Calu3 (cell line): ENCODE measurements around the gene RAB34. TPM values are rescaled to one million over a fixed set of nuclear protein-coding genes. Genes with fewer than 3 reads are reported as not detected.

Experiments
- BruUV-seq: library from RNA; stranded (reverse); fragments of 400-500 nt; replicated peaks from 2 replicates; lab custom pipeline; 2021; lab: Mats Ljungman, UMichigan
- CTCF ChIA-PET: fragments of 300-600 bp; sonication (Branson Sonifier 250); formaldehyde crosslinking; loops from one replicate; lab custom pipeline; 2022; ENCODE audit warnings: antibody characterized with exemption; lab: Charles Lee
- DNase-seq: peaks from one replicate; pipeline ENCODE4 v3.0.0; 2022
- H3K27ac Mint-ChIP-seq: one replicate; pipeline ENCODE4 v1.8.0; 2022; ENCODE audit warnings: mixed read lengths; ENCODE audit not compliant: unreplicated experiment
- H3K27me3 Mint-ChIP-seq: one replicate; pipeline ENCODE4 v1.8.0; 2022; ENCODE audit warnings: mixed read lengths; ENCODE audit not compliant: unreplicated experiment
- H3K36me3 Mint-ChIP-seq: one replicate; pipeline ENCODE4 v1.8.0; 2022; ENCODE audit warnings: mild to moderate bottlenecking, moderate library complexity, mixed read lengths; ENCODE audit not compliant: insufficient read depth, unreplicated experiment
- H3K4me1 Mint-ChIP-seq: one replicate; pipeline ENCODE4 v1.8.0; 2022; ENCODE audit warnings: mild to moderate bottlenecking, low read depth, mixed read lengths; ENCODE audit not compliant: unreplicated experiment
- H3K4me3 Mint-ChIP-seq: one replicate; pipeline ENCODE4 v1.8.0; 2022; ENCODE audit warnings: mild to moderate bottlenecking, low read depth, moderate library complexity, mixed read lengths; ENCODE audit not compliant: unreplicated experiment
- H3K9me3 Mint-ChIP-seq: one replicate; pipeline ENCODE4 v1.8.0; 2022; ENCODE audit warnings: low read depth, mixed read lengths; ENCODE audit not compliant: unreplicated experiment
- CTCF ChIP-seq: fragments of 200-600 bp; IDR thresholded peaks from one replicate; pipeline ENCODE4 v1.8.0; 2022; ENCODE audit warnings: antibody characterized with exemption; ENCODE audit not compliant: unreplicated experiment
- intact Hi-C: fragments of 100-400 bp; cut with micrococcal nuclease; formaldehyde crosslinking; loops from one replicate; pipeline ENCODE4 v1.10.0; 2022; ENCODE audit not compliant: unreplicated experiment
- total RNA-seq: library from RNA; stranded (reverse); gene quantifications from 2 replicates; pipeline ENCODE4 v1.2.3, GENCODE V29; 2022

The RAB34 gene
- total RNA-seq, 1 experiment from 2014 or later = 34.5 TPM

DNA sequence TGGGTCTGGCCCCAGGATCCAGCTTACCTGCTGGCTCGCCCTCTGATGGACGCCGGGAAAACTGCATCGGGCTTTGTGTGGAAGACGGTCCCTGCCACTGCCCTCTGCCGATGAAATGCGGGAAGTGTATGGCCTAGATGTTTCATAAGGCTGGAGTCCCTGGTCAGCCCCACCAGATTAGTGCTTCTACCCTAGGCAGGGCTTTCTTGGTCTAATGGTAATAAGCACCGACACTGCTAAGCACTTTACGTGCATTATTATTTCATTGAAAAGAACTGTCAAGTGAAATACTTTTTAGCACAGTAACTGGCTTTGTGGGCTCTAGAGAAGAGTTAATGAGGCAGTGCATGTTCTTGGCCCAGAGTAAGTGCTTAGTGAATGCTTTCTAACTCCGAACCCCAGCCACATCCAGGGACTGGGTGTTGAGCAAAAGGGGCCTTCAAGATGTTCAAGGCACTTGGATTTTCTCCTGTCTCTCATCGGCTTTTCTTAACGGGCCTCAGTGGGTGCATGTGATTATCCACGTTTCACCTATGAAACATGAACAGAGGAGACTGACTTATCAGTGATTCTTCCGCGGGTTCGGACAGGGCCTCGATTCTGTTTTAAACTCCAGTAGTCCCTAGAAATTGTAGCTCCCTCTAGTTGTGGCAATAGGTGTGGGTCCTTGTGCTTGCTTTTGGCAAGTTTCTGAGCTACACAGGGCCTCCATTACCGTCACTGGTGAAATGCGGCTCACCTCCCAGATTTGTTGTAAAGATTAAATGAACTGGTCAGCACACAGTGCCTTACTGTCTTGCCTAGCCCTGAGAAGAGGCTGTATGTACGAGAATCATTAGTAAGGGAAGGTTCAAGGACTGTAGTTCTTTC lies 32.7 kb upstream of the RAB34 start:
- CTCF ChIA-PET = interaction anchor here (0.7 to 9.1 kb wide), 7 partner anchors 13 to 148 kb away, joined by 3 to 228 read pairs (median 4); partner anchors contain the start of genes NEK8, RPL23A and TLCD1
- peak; percentile 97 for TF ChIP-seq CTCF
- peaks cover 32% of the 10 kb centered on the region for H3K4me1 Mint-ChIP-seq
- H3K9me3 Mint-ChIP-seq = no peaks in the 10 kb centered on the region
- peaks cover 93% of the 10 kb centered on the region for H3K36me3 Mint-ChIP-seq
- TSS peak; percentile 19 for BruUV-seq
- intact Hi-C loops = loop anchor here (1.0 kb wide), 1 partner anchor 23 kb away; no protein-coding TSS in a partner anchor
- H3K27ac Mint-ChIP-seq = peak overlapping the region; percentile 37
- H3K27me3 Mint-ChIP-seq = no peaks in the 10 kb centered on the region
- DNase-seq = peak; percentile 94
- H3K4me3 Mint-ChIP-seq = no peak overlapping the region

- H3K27ac Mint-ChIP-seq = peak overlapping the region; percentile 56
- H3K4me3 Mint-ChIP-seq = peak overlapping the region; percentile 81
Observed at GRCh38 chr17:28749516-28750177, 32.0 kb upstream of the RAB34 start.

GRCh38 chr17:28748852-28749515 lies 31.3 kb upstream of the RAB34 start:
- Mint-ChIP-seq H3K36me3 (peaks cover 95% of the 10 kb centered on the region), H3K27ac (peak overlapping the region; percentile 56), H3K4me1 (peaks cover 31% of the 10 kb centered on the region), H3K4me3 (peak overlapping the region; percentile 81), H3K9me3 (no peaks in the 10 kb centered on the region), H3K27me3 (no peaks in the 10 kb centered on the region)
- no peak for TF ChIP-seq CTCF
- no TSS peak for BruUV-seq
- intact Hi-C loops = no loop called here
- CTCF ChIA-PET = interaction anchor here (0.6 to 9.1 kb wide), 2 partner anchors 22 to 88 kb away, joined by 5 to 228 read pairs; partner anchors contain the start of genes NEK8 and TLCD1
- DNase-seq = no peak

More at GRCh38 chr17:28749516-28750177, 32.0 kb upstream of the RAB34 start:
- Mint-ChIP-seq H3K36me3 (peaks cover 93% of the 10 kb centered on the region), H3K9me3 (no peaks in the 10 kb centered on the region), H3K4me1 (peaks cover 31% of the 10 kb centered on the region), H3K27me3 (no peaks in the 10 kb centered on the region)
- BruUV-seq = no TSS peak
- no peak for DNase-seq
- CTCF ChIA-PET = interaction anchor here (0.8 to 9.1 kb wide), 4 partner anchors 14 to 30 kb away, joined by 3 to 228 read pairs (median 6); partner anchors contain the start of genes NEK8, RPL23A and TLCD1
- no peak for TF ChIP-seq CTCF
- intact Hi-C loops = loop anchor here (1.0 kb wide), 1 partner anchor 22 kb away; no protein-coding TSS in a partner anchor
